AG04449 (cell line): ENCODE results near the gene SNRK.

Source experiments
- CTCF ChIA-PET: fragments of 350-600 bp; formaldehyde crosslinking; extraction: SDS; loops from one replicate; lab custom pipeline; 2021; ENCODE audit warnings: antibody characterized with exemption; lab: Yijun Ruan, JAX
- POLR2A ChIA-PET: fragments of 400-600, 350-600 bp; formaldehyde crosslinking; extraction: SDS; loops from one replicate; lab custom pipeline; 2020; ENCODE audit warnings: antibody characterized with exemption, inconsistent platforms; lab: Yijun Ruan, JAX
- DNase-seq: peaks from one replicate; pipeline ENCODE4 v3.0.0-alpha.2; 2010; ENCODE audit warnings: low read depth, low spot score
- H3K4me3 ChIP-seq: 2 replicates; pipeline ENCODE4 v1.5.1; 2011; ENCODE audit warnings: low read depth, mild to moderate bottlenecking, control low read depth, low read length
- TF ChIP-seq, protein P1 (sequence below): IDR thresholded peaks from one replicate; pipeline ENCODE4 v1.5.1; 2011; ENCODE audit warnings: mild to moderate bottlenecking, moderate library complexity, low read length, control low read depth, inconsistent platforms; ENCODE audit not compliant: insufficient read depth; ENCODE audit errors: missing control alignments

Gene SNRK

DNA sequence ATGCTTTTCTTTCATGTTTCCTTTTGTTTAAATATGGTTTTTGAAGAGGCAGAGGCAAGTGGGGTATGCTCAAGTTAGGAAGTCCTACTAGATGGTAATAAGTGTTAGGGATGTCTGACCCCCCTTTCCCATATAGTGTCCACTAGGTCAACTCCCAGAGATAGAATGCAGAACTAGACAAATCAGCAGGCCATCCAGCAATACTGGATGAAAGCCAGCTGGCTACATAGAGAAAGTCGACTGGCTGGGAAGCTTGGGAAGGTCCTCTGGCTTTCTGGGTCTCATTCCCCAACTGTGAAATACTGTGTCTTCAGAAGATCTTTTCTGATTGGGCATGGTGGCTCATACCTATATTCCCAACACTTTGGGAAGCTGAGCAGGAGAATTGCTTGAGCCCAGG lies 113.8 kb downstream of the SNRK start:
- TF ChIP-seq, protein P1, sequence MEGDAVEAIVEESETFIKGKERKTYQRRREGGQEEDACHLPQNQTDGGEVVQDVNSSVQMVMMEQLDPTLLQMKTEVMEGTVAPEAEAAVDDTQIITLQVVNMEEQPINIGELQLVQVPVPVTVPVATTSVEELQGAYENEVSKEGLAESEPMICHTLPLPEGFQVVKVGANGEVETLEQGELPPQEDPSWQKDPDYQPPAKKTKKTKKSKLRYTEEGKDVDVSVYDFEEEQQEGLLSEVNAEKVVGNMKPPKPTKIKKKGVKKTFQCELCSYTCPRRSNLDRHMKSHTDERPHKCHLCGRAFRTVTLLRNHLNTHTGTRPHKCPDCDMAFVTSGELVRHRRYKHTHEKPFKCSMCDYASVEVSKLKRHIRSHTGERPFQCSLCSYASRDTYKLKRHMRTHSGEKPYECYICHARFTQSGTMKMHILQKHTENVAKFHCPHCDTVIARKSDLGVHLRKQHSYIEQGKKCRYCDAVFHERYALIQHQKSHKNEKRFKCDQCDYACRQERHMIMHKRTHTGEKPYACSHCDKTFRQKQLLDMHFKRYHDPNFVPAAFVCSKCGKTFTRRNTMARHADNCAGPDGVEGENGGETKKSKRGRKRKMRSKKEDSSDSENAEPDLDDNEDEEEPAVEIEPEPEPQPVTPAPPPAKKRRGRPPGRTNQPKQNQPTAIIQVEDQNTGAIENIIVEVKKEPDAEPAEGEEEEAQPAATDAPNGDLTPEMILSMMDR, result no peak
- no peak for DNase-seq
- no peak overlapping the region for H3K4me3 ChIP-seq
- POLR2A ChIA-PET, result no interaction called here
- CTCF ChIA-PET, result no interaction called here
